Body of pancreas (tissue), 4 donors: ENCODE results near the gene MRPS31. TPM values are rescaled to one million over a fixed set of nuclear protein-coding genes. Genes with fewer than 3 reads are reported as not detected.
"Not testable (repeated sequence)": the region's sequence is repeated elsewhere in the genome, so short reads cannot be mapped to it uniquely, and the experiment has no call there.

Experiments
- ATAC-seq: fragments of 150-250 bp; one replicate; pipeline ENCODE4 v1.9.1; 2016
- DNase-seq, 4 donors: peaks; one replicate each; pipeline ENCODE4 v3.0.0-alpha.2; 2019
- H3K27ac ChIP-seq, 4 donors: fragments of 200-600 bp; sonication (generic); 1 replicate in 3 of 4; 2 replicates in 1 of 4; pipeline versions ENCODE4 v1.5.1 to v1.6.1; 2016 to 2019; ENCODE audit warnings: mild to moderate bottlenecking in 1 of 4, mixed read lengths in 1 of 4, moderate library complexity in 1 of 4
- H3K27me3 ChIP-seq, 2 donors: fragments of 200-600 bp; sonication (generic); one replicate each; pipeline ENCODE4 v1.6.0; 2016; ENCODE audit warnings: mild to moderate bottlenecking in 1 of 2
- H3K36me3 ChIP-seq, 2 donors: fragments of 200-600 bp; sonication (generic); replicated peaks in 1 of 2; 2 replicates each; pipeline ENCODE4 v1.5.1; 2016; ENCODE audit warnings: low read depth in 2 of 2; ENCODE audit not compliant: insufficient read depth in 1 of 2
- H3K4me1 ChIP-seq: fragments of 200-600 bp; sonication (generic); one replicate; pipeline ENCODE4 v1.6.0; 2016
- H3K4me3 ChIP-seq, 2 donors: fragments of 200-600 bp; sonication (generic); 1 replicate in 1 of 2; 2 replicates in 1 of 2; pipeline ENCODE4 v1.5.1; 2016 to 2019
- H3K9me3 ChIP-seq, 3 donors: fragments of 200-600 bp; sonication (generic); 1 replicate in 2 of 3; 2 replicates in 1 of 3; pipeline ENCODE4 v1.5.1; 2016
- POLR2A ChIP-seq, 3 donors: fragments of 450-650 bp; IDR thresholded peaks; one replicate each; pipeline ENCODE4 v1.6.1; 2016; ENCODE audit warnings: antibody characterized with exemption in 3 of 3, mild to moderate bottlenecking in 2 of 3
- WGBS, 2 donors: methylation state at CpG; one replicate each; pipeline ENCODE4 v1.1.5; 2017; 5-methylcytosine and 5-hydroxymethylcytosine counted together
- intact Hi-C: fragments of 100-400 bp; cut with DNase I; formaldehyde crosslinking; loops from one replicate; pipeline ENCODE4 v1.15.1; 2023
- total RNA-seq, 2 donors: library from RNA; depleted of rRNA; stranded (reverse); fragments of >200 nt; gene quantifications; one replicate each; pipeline ENCODE4 v1.1.0, GENCODE V29; 2016
- TF ChIP-seq, protein P1 (sequence below), 7 experiments: fragments of 450-650 bp in 4 of 7; fragments of 200-600 bp in 3 of 7; sonication (generic) in 3 of 7; IDR thresholded peaks; one replicate each; pipeline ENCODE4 v1.5.1; 2016 to 2019; ENCODE audit warnings: antibody characterized with exemption in 7 of 7

The MRPS31 gene
- total RNA-seq, 2 donors from 2014 or later: 10.9 to 11.9 TPM

DNA sequence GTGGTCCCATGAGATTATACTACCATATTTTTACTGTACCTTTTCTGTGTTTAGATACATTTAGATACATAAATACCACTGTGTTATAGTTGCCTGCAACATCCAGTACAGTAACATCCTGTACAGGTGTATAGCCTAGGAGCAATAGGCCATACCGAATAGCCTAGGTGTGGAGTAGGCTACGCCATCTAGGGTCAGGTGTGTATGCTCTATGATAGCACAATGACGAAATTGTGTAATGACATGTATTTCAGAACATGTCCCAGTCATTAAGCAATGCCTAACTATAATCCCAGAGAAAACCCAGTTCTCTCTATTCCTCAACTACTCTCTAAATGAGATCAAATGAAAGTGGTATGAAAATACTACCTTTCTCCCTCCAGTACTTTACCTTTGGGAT, 22.3 kb upstream of the MRPS31 start:
- WGBS, 2 donors: 84% methylated on average over 3 of the region's 3 CpGs
- Histone ChIP-seq H3K27ac (no peak overlapping the region), H3K9me3 (no peaks in the 10 kb centered on the region), H3K4me1 (peaks cover 63% of the 10 kb centered on the region), H3K36me3 (no peaks in the 10 kb centered on the region), H3K27me3 (no peaks in the 10 kb centered on the region), H3K4me3 (no peak overlapping the region)
- intact Hi-C loops: no loop called here
- DNase-seq: no peak
- ATAC-seq: no peak
- TF ChIP-seq POLR2A (IDR thresholded peaks at IDR 0.05): no peak
- TF ChIP-seq, protein P1, sequence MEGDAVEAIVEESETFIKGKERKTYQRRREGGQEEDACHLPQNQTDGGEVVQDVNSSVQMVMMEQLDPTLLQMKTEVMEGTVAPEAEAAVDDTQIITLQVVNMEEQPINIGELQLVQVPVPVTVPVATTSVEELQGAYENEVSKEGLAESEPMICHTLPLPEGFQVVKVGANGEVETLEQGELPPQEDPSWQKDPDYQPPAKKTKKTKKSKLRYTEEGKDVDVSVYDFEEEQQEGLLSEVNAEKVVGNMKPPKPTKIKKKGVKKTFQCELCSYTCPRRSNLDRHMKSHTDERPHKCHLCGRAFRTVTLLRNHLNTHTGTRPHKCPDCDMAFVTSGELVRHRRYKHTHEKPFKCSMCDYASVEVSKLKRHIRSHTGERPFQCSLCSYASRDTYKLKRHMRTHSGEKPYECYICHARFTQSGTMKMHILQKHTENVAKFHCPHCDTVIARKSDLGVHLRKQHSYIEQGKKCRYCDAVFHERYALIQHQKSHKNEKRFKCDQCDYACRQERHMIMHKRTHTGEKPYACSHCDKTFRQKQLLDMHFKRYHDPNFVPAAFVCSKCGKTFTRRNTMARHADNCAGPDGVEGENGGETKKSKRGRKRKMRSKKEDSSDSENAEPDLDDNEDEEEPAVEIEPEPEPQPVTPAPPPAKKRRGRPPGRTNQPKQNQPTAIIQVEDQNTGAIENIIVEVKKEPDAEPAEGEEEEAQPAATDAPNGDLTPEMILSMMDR (IDR thresholded peaks at IDR 0.05): no peak

- peaks cover 57% of the 10 kb centered on the region for H3K4me1 ChIP-seq
- H3K27ac ChIP-seq: no peak overlapping the region
- no peak overlapping the region for H3K4me3 ChIP-seq
- ATAC-seq (no peak), DNase-seq (no peak)
- TF ChIP-seq, protein P1 (IDR thresholded peaks at IDR 0.05): no peak
- TF ChIP-seq POLR2A (IDR thresholded peaks at IDR 0.05): no peak
- no peaks in the 10 kb centered on the region for H3K27me3 ChIP-seq
- no peaks in the 10 kb centered on the region for H3K36me3 ChIP-seq
- WGBS, 2 donors: 86 to 88% methylated on average over 8 to 10 of the region's 10 CpGs
- no peaks in the 10 kb centered on the region for H3K9me3 ChIP-seq
- intact Hi-C loops: no loop called here
Measured at GRCh38 chr13:40792284-40793051, 21.5 kb upstream of the MRPS31 start.

DNA sequence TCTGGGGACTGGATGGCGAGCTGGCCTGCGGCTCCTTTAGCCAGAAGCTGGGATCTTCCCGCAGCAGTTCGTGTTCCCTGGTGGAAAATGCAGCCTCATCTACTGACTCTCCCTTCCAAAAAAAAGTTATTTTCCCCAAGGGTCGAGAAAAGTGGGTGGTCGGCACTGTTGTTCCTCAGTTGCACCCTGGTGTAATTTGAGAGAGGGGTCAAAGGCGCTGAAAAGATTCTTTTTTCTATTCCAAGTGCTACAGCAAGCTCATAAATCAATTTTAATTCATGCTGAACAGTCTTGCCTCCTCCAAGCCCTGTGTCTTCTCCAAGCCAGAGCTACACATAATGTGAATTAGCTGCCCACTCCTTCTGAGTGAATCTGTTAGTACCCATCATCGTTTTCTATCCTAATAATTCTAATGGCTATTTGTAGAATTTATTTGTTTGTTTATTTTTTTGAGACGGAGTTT, 19.2 kb upstream of the MRPS31 start:
- H3K27me3 ChIP-seq: no peaks in the 10 kb centered on the region
- WGBS, 2 donors: 12% methylated on average over 8 to 9 of the region's 9 CpGs
- no peaks in the 10 kb centered on the region for H3K9me3 ChIP-seq
- H3K4me3 ChIP-seq: peak overlapping the region; percentile 6 to 36
- DNase-seq (no peak), ATAC-seq (no peak)
- H3K4me1 ChIP-seq: peaks cover 46% of the 10 kb centered on the region
- H3K36me3 ChIP-seq: no peaks in the 10 kb centered on the region
- intact Hi-C loops: no loop called here
- H3K27ac ChIP-seq: peak overlapping the region; percentile 75 to 91 (median 87)
- TF ChIP-seq, protein P1 (IDR thresholded peaks at IDR 0.05): no peak
- TF ChIP-seq POLR2A (IDR thresholded peaks at IDR 0.05): no peak

- ATAC-seq (peak; percentile 95), DNase-seq (peak; percentile 86 to 92 (median 88))
- TF ChIP-seq, protein P1 (IDR thresholded peaks at IDR 0.05): peak in 5 of 7 experiments; percentile 12 to 81 (median 35)
- TF ChIP-seq POLR2A (IDR thresholded peaks at IDR 0.05): peak; percentile 45 to 77 (median 46)
- Histone ChIP-seq H3K4me3 (peak within 1 kb of the TSS; percentile 6 to 36), H3K27ac (peak within 1 kb of the TSS; percentile 75 to 91 (median 87)), H3K4me1 (peaks cover 41% of the 10 kb centered on the region), H3K36me3 (no peaks in the 10 kb centered on the region), H3K27me3 (no peaks in the 10 kb centered on the region), H3K9me3 (no peaks in the 10 kb centered on the region)
- intact Hi-C loops: no loop called here
- WGBS, 2 donors: 0 to 1% methylated on average over 8 to 93 of the region's 101 CpGs
Measured at GRCh38 chr13:40789275-40790153, 18.5 kb upstream of the MRPS31 start, which contains the start of gene SLC25A15. TSS of gene SLC25A15 (plus strand) at chr13:40789611. CDS start at chr13:40793227, 3,616 bp downstream.

DNA sequence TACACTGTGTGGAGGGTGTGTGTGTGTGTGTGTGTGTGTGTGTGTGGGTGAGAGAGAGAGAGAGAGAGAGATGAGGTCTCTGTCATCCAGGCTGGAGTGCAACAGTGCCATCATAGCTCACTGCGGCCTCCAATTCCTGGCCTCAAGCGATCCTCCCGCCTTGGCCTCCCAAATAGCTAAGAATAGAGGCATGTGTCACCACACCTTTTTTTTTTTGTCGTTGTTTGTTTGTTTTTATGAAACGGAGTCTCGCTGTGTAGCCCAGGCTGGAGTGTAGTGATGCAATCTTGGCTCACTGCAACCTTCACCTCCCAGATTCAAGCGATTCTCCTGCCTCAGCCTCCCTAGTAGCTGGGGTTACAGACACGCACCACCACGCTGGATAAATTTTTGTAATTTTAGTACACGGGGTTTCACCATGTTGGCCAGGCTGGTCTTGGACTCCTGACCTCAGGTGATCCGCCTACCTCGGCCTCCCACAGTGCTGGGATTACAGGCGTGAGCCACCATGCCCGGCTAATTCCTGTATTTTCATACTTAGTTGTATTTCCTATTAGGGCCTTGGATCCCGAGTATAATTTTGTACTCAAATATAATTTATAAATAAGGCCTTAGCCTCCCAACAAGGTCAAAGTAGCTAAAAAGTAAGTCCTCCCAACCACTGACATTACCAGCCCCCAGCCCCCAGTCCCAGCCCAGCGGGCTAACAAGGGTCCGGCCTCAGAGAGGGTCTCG, 17.7 kb upstream of the MRPS31 start:
- peak overlapping the region in 1 of 2 donors; percentile 12 for H3K4me3 ChIP-seq
- DNase-seq, H3K27me3 ChIP-seq, intact Hi-C loops, H3K9me3 ChIP-seq, H3K36me3 ChIP-seq: not testable (repeated sequence)
- 44 to 64% methylated on average over 15 to 18 of the region's 18 CpGs for WGBS, 2 donors
- peak overlapping the region; percentile 75 to 91 (median 87) for H3K27ac ChIP-seq
- peak; percentile 3 for ATAC-seq
- H3K4me1 ChIP-seq: peaks cover 37% of the 10 kb centered on the region
